ENCODE measurements around the gene RAB24.

- TF ChIP-seq CTCF (IDR thresholded peaks at IDR 0.05), result no peak
- TF ChIP-seq POLR2A (IDR thresholded peaks at IDR 0.05), result no peak
- TF ChIP-seq EP300 (IDR thresholded peaks at IDR 0.05), result no peak
These were observed 45.8 kb upstream of the RAB24 start for GRCh38 chr5:177349362-177349647.
